Loucy (cell line): Measurements from ENCODE around the gene FICD.
A peak's percentile ranks its signal among the peaks of the same experiment; 100 is the strongest.

Experiments used
- CTCF ChIP-seq: fragments of 200-600 bp; sonication (generic); conservative IDR thresholded peaks from 2 replicates; pipeline ENCODE4 v1.5.1; 2014; ENCODE audit warnings: mild to moderate bottlenecking, antibody characterized with exemption, low read length
- EZH2phosphoT487 ChIP-seq: fragments of 200-600 bp; IDR thresholded peaks from 2 replicates; pipeline ENCODE4 v1.6.1; 2018; ENCODE audit warnings: antibody characterized with exemption, mild to moderate bottlenecking, moderate library complexity, borderline replicate concordance

- TF ChIP-seq CTCF (peak; percentile 92), EZH2phosphoT487 (no peak)
These were observed 20.0 kb upstream of the FICD start for GRCh38 chr12:108495054-108495453.
